Measurements from ENCODE around the gene HECTD4.

- TF ChIP-seq POLR2A (IDR thresholded peaks at IDR 0.05; ENCODE audit: low read length) (no peak), GATA1 (IDR thresholded peaks at IDR 0.05; ENCODE audit: low read depth, low read length) (no peak)
Measured at GRCh38 chr12:112362310-112362709, 19.9 kb downstream of the HECTD4 start.

All from erythroblast (primary cell).